Activated CD4-positive, alpha-beta T cell treated with anti-CD3 and anti-CD28 coated beads, Interleukin-2, Interleukin-6, amounts not matched to agents 100 ng/mL and 50 ng/mL, durations not matched to agents 16 hours and 8 hours (primary cell): ENCODE results near the gene PARD3B.
A peak's percentile ranks its signal among the peaks of the same experiment; 100 is the strongest.

Experiments
- DNase-seq: peaks from one replicate; pipeline ENCODE4 v3.0.0-alpha.2; 2020

PARD3B gene

GRCh38 chr2:204909791-204910190 lies 364.5 kb downstream of the PARD3B start:
- DNase-seq = no peak

GRCh38 chr2:204913312-204913711 lies 368.0 kb downstream of the PARD3B start:
- no peak for DNase-seq

- no peak for DNase-seq
Measured at GRCh38 chr2:204913854-204914464, 368.7 kb downstream of the PARD3B start.

GRCh38 chr2:204914708-204915107 lies 369.4 kb downstream of the PARD3B start:
- DNase-seq = no peak

GRCh38 chr2:204917089-204917701 lies 371.9 kb downstream of the PARD3B start:
- no peak for DNase-seq

- DNase-seq = no peak
Measured at GRCh38 chr2:204920776-204921175, 375.5 kb downstream of the PARD3B start.

- DNase-seq = no peak
Measured at GRCh38 chr2:204923957-204924356, 378.7 kb downstream of the PARD3B start.

- no peak for DNase-seq
Measured at GRCh38 chr2:204931562-204931961, 386.3 kb downstream of the PARD3B start.

- DNase-seq = no peak
Measured at GRCh38 chr2:204933735-204934374, 388.6 kb downstream of the PARD3B start.

- no peak for DNase-seq
Measured at GRCh38 chr2:204944927-204945326, 399.7 kb downstream of the PARD3B start.

- no peak for DNase-seq
Measured at GRCh38 chr2:204945376-204945775, 400.1 kb downstream of the PARD3B start.

GRCh38 chr2:204946892-204947291 lies 401.6 kb downstream of the PARD3B start:
- no peak for DNase-seq

- no peak for DNase-seq
Measured at GRCh38 chr2:204947405-204947804, 402.1 kb downstream of the PARD3B start.

GRCh38 chr2:204948024-204948763 lies 402.9 kb downstream of the PARD3B start:
- peak; percentile 2 for DNase-seq

GRCh38 chr2:204948822-204949221 lies 403.5 kb downstream of the PARD3B start:
- DNase-seq = no peak

GRCh38 chr2:204950695-204951346 lies 405.5 kb downstream of the PARD3B start:
- no peak for DNase-seq

GRCh38 chr2:204958371-204958770 lies 413.1 kb downstream of the PARD3B start:
- no peak for DNase-seq

- no peak for DNase-seq
Measured at GRCh38 chr2:204964414-204964813, 419.1 kb downstream of the PARD3B start.

- DNase-seq = no peak
Measured at GRCh38 chr2:204966245-204966644, 421.0 kb downstream of the PARD3B start.

- DNase-seq = peak; percentile 45
Measured at GRCh38 chr2:204967199-204967960, 422.1 kb downstream of the PARD3B start.

GRCh38 chr2:204971206-204971907 lies 426.1 kb downstream of the PARD3B start:
- DNase-seq = no peak

- DNase-seq = no peak
Measured at GRCh38 chr2:204972161-204972560, 426.9 kb downstream of the PARD3B start.
